HG03439 (cell line): Measurements from ENCODE around the gene PSMA8.
A peak's percentile ranks its signal among the peaks of the same experiment; 100 is the strongest.
"Not testable (repeated sequence)": the region's sequence is repeated elsewhere in the genome, so short reads cannot be mapped to it uniquely, and the experiment has no call there.

Experiments used
- ATAC-seq: cut with Tn5 transposase; IDR thresholded peaks from one replicate; pipeline ENCODE4 v1.9.1; 2021; ENCODE audit warnings: mild to moderate bottlenecking, moderate library complexity; ENCODE audit not compliant: unreplicated experiment

PSMA8 gene

GRCh38 chr18:26133652-26134051, at the start of gene PSMA8:
Gene PSMA8, plus strand, starts transcription at chr18:26133869. Its CDS starts 97 bp downstream, at chr18:26133966.
- peak; percentile 71 for ATAC-seq

DNA sequence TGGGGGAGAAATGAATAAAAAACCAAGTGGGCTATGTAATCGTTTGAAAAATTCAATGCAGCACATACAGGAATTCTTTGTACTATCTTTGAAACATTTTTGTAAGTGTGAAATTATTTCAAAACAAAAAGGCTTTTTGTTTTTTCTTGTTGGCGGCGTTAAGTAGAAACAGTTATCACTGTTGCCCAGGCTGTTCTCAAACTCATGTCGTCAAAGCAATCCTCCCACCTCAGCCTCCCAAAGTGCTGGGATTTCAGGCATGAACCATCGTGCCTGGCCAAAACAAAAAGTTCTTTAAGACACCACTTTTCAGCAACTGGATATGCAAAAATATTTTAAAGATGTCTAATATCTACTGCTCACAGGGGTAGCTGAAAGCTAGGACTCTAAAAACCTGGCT, 48.6 kb upstream of the PSMA8 start:
- no peak for ATAC-seq

- ATAC-seq: no peak
Observed at GRCh38 chr18:26086959-26087358, 46.7 kb upstream of the PSMA8 start.

- no peak for ATAC-seq
Observed at GRCh38 chr18:26088487-26088886, 45.2 kb upstream of the PSMA8 start.

DNA sequence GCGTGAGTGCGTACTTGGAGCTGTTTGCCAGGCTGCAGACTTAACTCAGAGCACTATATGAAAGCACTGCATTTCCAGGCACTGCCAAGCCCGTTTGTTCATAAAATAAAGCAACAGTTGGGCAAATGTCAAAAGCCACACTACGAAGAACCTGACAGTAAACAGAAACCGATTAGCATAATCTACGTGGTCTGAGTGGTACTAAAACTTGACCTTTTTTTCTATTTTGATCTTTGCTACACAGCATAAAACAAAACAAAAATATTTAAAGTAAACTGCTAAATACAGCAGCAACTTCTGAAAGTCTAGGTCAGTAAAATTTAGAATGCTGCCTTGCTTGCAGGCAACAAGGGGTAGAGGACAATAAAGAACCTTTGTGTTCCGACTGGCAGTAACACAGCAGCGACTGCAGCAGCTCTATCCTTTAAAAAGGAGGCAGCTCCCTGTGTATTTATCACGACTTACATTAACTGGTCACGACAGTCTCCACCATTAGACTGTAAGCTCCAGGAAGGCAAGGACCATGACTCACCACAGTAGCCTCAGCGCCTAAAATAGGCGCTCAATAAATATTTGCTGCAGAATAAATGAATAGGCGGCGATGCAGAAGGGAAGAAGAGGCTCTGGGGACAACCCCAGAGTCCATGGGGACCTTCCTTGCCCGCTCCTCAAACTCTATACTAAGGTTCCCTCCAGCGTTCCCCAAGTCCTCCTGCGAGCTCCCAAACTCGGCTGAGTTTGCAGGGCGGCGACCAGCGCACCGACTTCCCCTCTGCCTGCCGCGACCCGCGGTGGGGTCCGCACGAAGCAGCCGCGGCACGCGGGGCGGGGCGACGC, 44.2 kb upstream of the PSMA8 start:
- peak; percentile 14 for ATAC-seq

GRCh38 chr18:26090130-26091046, 43.3 kb upstream of the PSMA8 start, which contains the start of gene SS18:
Gene SS18, minus strand, starts transcription at chr18:26090613. Its CDS starts 44 bp downstream, at chr18:26090569.
- peak; percentile 85 for ATAC-seq

GRCh38 chr18:26091047-26091630, 42.5 kb upstream of the PSMA8 start:
- ATAC-seq: peak; percentile 50

- ATAC-seq: no peak
Observed at GRCh38 chr18:26096852-26097251, 36.8 kb upstream of the PSMA8 start.

DNA sequence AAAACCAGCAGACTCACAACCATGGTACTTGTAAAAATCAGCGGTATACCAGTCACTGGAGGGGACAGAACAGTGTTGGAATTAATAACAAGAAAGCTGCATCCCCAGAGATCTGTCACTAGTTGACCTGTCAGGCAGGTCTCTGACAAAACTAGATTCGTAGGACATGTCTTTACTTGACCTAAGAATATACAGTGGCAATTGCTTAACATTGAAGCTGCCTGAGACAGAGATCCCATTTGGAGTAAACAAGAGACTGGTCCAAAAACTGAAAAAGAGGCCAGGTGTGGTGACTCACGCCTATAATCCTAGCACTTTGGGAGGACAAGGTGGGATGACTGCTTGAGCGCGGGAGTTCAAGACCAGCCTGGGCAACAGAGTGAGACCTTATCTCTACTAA, 36.1 kb upstream of the PSMA8 start:
- no peak for ATAC-seq

- no peak for ATAC-seq
Observed at GRCh38 chr18:26103579-26103978, 30.1 kb upstream of the PSMA8 start.

DNA sequence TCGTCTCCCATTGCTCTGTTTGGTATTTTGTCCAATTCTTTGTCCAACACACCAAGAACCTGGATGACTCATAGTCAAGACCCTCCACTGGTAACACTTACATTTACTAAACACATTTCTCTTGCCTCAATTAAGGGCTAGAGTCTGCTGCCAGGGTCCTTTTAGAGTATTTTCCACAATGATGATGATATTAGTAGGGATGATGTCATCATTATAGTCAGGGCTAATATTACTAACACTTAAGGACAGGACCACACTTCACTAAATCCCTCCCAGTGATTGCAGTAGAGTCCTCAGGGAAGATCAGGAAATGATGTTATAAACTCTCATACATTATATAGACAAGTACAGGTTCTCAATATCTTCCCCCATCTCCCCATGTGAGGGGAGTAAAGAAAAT, 29.6 kb upstream of the PSMA8 start:
- no peak for ATAC-seq

DNA sequence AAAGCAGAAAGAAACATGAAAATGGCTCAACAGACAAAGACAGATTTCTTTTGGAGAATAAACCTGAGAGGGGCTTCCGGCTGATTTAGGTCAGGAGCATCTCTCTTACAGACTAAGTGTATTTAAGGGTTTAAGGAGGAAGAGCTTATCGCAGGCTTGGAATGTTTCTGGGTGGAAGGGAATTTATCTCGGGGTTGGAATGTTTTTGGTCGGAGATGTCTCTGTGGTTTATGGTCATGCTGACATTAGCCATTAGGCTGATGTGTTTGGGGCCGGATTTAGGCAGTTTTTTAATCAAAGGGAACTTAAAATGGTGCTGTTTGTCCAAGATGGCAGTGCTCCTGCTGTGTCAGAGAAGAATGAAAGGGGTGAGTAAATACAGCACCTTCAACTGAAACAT, 14.4 kb upstream of the PSMA8 start:
- ATAC-seq: no peak

DNA sequence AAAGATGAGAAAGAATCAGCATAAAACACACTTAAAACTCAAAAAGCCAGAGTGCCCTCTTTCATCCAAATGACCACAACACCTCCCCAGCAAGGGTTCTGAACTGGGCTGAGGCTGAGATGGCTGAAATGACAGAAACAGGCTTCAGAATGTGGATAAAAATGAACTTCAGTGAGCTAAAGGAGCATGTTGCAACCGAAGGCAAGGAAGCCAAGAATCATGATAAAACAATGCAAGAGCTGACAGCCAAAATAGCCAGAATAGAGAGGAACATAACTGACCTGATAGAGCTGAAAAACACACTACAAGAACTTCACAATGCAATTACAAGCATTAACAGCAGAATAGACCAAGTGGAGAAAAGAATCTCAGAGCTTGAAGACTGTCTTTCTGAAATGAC, 12.2 kb upstream of the PSMA8 start:
- no peak for ATAC-seq

DNA sequence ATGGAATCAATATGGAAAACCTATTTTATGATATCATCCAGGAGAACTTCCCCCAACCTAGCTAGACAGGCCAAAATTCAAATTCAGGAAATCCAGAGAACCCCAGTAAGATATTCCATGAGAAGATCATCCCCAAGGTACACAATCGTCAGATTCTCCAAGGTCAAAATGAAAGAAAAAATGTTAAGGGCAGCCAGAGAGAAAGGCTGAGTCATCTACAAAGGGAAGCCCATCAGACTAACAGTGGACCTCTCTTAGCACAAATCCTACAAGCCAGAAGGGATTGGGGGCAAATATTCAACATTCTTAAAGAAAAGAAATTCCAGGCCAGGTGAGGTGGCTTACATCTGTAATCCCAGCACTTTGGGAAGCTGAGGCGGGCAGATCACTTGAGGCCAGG, 11.7 kb upstream of the PSMA8 start:
- not testable (repeated sequence) for ATAC-seq

DNA sequence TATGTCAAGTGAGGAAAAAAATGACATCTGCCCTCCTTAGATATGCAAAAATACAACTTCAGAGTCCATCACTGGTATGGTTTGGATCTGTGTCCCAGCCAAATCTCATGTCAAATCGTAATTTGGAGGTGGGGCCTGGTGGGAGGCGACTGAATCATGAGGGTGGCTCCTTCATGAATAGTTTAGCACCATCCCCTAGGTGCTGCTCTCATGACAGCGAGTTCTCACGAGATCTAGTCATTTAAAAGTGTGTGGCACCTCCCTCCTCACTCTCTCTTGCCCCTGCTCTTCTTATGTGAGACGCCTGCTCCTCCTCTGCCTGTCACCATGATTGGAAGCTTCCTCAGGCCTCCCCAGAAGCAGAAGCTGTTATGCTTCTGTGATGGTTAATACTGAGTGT, 5.9 kb upstream of the PSMA8 start:
- ATAC-seq: no peak

GRCh38 chr18:26128192-26128591, 5.5 kb upstream of the PSMA8 start:
- not testable (repeated sequence) for ATAC-seq

GRCh38 chr18:26134107-26134506, 438 bp downstream of the PSMA8 start:
- no peak for ATAC-seq

DNA sequence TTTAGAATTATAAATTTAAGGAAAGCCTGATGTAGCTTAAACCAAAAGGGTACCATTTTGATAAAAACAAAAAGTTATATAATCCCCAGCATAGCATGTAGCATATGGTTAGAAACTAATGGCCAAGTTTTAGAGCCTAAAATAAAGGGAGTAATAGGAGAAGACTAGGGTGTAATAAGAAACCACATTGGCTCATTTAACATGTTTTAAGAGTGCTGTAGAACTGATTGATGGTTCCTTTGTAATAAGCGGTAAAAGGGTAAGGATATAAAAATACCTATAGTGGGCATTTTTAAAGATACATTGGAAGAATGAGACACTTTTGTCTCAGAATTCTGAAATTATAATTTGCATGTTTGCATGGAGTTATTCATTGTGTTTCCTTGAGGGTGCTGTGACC, 1.9 kb downstream of the PSMA8 start:
- ATAC-seq: no peak

- ATAC-seq: no peak
Observed at GRCh38 chr18:26157326-26157725, 23.7 kb downstream of the PSMA8 start.

DNA sequence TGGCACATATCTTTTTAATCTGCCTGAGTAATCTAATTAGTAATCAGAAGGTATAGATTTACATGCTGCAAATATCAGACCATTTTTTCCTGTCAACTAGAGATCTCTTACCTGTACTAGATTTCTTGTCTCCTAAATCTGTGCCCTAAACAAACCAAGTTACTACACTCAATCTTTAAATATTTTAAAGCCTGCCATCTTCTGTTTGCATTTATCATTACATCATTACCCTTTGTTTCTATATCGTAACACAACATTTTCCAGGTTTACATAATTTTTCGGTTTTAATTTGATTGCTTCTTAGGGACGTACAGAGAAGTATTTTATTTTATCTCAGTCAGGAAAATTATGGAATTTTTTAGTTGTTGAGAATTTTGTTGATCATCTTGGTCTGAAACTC, 25.7 kb downstream of the PSMA8 start:
- ATAC-seq: no peak

DNA sequence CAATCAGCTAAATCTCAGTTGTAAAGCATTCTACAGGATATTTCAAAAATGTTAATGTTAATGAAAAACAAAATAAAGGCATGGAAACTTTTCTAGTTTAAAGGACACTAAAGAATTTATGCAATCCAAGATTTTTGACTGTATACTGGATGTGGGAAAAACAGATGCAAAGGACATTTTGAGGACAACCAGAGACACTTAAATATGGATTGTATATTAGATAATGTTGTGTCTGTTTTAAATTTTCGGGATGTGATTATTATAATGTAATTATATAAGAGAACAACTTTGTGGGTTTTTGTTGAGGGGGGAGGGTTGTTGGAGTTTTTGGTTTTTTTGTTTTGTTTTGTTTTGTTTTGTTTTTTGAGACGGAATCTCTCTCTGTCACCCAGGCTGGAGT, 30.9 kb downstream of the PSMA8 start:
- no peak for ATAC-seq
